Activated CD8-positive, alpha-beta memory T cell treated with anti-CD3 and anti-CD28 coated beads, Interleukin-2, amount 50 U/mL, for 4 hours (primary cell): ENCODE data around the gene TFB1M.
"Not testable (repeated sequence)": the region's sequence is repeated elsewhere in the genome, so short reads cannot be mapped to it uniquely, and the experiment has no call there.

Experiments
- DNase-seq: peaks from one replicate; pipeline ENCODE4 v3.0.0-alpha.2; 2020

The TFB1M gene

GRCh38 chr6:155314092-155314772 is at the start of gene TFB1M:
TSS of gene TFB1M (minus strand) at chr6:155314484. CDS start at chr6:155314428, 56 bp downstream.
- DNase-seq: peak; percentile 97

GRCh38 chr6:155364021-155364420 is 49.7 kb upstream of the TFB1M start:
- DNase-seq: not testable (repeated sequence)

- not testable (repeated sequence) for DNase-seq
These were observed 48.8 kb upstream of the TFB1M start for GRCh38 chr6:155362968-155363632.

- DNase-seq: no peak
These were observed 39.9 kb upstream of the TFB1M start for GRCh38 chr6:155354167-155354566.

- no peak for DNase-seq
These were observed 38.5 kb upstream of the TFB1M start for GRCh38 chr6:155352811-155353210.

- DNase-seq: no peak
These were observed 37.8 kb upstream of the TFB1M start for GRCh38 chr6:155352130-155352420.

GRCh38 chr6:155351273-155352129 is 37.2 kb upstream of the TFB1M start:
- no peak for DNase-seq

GRCh38 chr6:155349956-155350355 is 35.7 kb upstream of the TFB1M start:
- DNase-seq: no peak

GRCh38 chr6:155349129-155349528 is 34.8 kb upstream of the TFB1M start:
- DNase-seq: no peak

GRCh38 chr6:155347800-155348199 is 33.5 kb upstream of the TFB1M start:
- DNase-seq: no peak

- DNase-seq: no peak
These were observed 32.7 kb upstream of the TFB1M start for GRCh38 chr6:155346957-155347356.

GRCh38 chr6:155344341-155345006 is 30.2 kb upstream of the TFB1M start:
- DNase-seq: no peak

- no peak for DNase-seq
These were observed 27.0 kb upstream of the TFB1M start for GRCh38 chr6:155341130-155341828.

- no peak for DNase-seq
These were observed 26.3 kb upstream of the TFB1M start for GRCh38 chr6:155340464-155341129.

- not testable (repeated sequence) for DNase-seq
These were observed 25.6 kb upstream of the TFB1M start for GRCh38 chr6:155339929-155340328.

- DNase-seq: not testable (repeated sequence)
These were observed 24.0 kb upstream of the TFB1M start for GRCh38 chr6:155338237-155338636.

GRCh38 chr6:155335265-155335664 is 21.0 kb upstream of the TFB1M start:
- DNase-seq: no peak

GRCh38 chr6:155334073-155334472 is 19.8 kb upstream of the TFB1M start:
- not testable (repeated sequence) for DNase-seq

GRCh38 chr6:155333414-155333813 is 19.1 kb upstream of the TFB1M start:
- DNase-seq: peak; percentile 18

GRCh38 chr6:155330922-155331321 is 16.6 kb upstream of the TFB1M start:
- no peak for DNase-seq

GRCh38 chr6:155330133-155330734 is 15.9 kb upstream of the TFB1M start:
- no peak for DNase-seq
